AG10803 (cell line): Measurements from ENCODE around the gene ZNF608.

Source experiments
- DNase-seq: peaks from one replicate; pipeline ENCODE4 v3.0.0; 2010; ENCODE audit warnings: low read depth
- H3K4me3 ChIP-seq: 2 replicates; pipeline ENCODE4 v1.5.1; 2011; ENCODE audit warnings: mild to moderate bottlenecking, low read length, control low read depth
- CTCF ChIP-seq: conservative IDR thresholded peaks from 2 replicates; pipeline ENCODE4 v1.5.1; 2011; ENCODE audit warnings: mild to moderate bottlenecking, low read length, control low read depth, inconsistent platforms

ZNF608 gene

GRCh38 chr5:124724357-124725039, 21.9 kb downstream of the ZNF608 start:
- DNase-seq, result no peak
- no peak for TF ChIP-seq CTCF
- H3K4me3 ChIP-seq, result no peak overlapping the region

GRCh38 chr5:124721229-124721735, 25.2 kb downstream of the ZNF608 start:
- no peak for DNase-seq
- TF ChIP-seq CTCF, result no peak
- H3K4me3 ChIP-seq, result no peak overlapping the region

- DNase-seq, result no peak
- no peak for TF ChIP-seq CTCF
- H3K4me3 ChIP-seq, result no peak overlapping the region
Measured at GRCh38 chr5:124720593-124720992, 25.8 kb downstream of the ZNF608 start.

GRCh38 chr5:124719113-124719967, 27.1 kb downstream of the ZNF608 start:
- no peak for DNase-seq
- TF ChIP-seq CTCF, result no peak
- H3K4me3 ChIP-seq, result no peak overlapping the region

- no peak overlapping the region for H3K4me3 ChIP-seq
- no peak for DNase-seq
- no peak for TF ChIP-seq CTCF
Measured at GRCh38 chr5:124718380-124718789, 28.1 kb downstream of the ZNF608 start.

GRCh38 chr5:124716169-124716568, 30.3 kb downstream of the ZNF608 start:
- no peak for DNase-seq
- H3K4me3 ChIP-seq, result no peak overlapping the region
- no peak for TF ChIP-seq CTCF
